HG03439 (cell line): ENCODE results near the gene TEDC2.
A peak's percentile ranks its signal among the peaks of the same experiment; 100 is the strongest.
"Not testable (repeated sequence)": the region's sequence is repeated elsewhere in the genome, so short reads cannot be mapped to it uniquely, and the experiment has no call there.

Source experiments
- ATAC-seq: cut with Tn5 transposase; IDR thresholded peaks from one replicate; pipeline ENCODE4 v1.9.1; 2021; ENCODE audit warnings: mild to moderate bottlenecking, moderate library complexity; ENCODE audit not compliant: unreplicated experiment

The TEDC2 gene, protein sequence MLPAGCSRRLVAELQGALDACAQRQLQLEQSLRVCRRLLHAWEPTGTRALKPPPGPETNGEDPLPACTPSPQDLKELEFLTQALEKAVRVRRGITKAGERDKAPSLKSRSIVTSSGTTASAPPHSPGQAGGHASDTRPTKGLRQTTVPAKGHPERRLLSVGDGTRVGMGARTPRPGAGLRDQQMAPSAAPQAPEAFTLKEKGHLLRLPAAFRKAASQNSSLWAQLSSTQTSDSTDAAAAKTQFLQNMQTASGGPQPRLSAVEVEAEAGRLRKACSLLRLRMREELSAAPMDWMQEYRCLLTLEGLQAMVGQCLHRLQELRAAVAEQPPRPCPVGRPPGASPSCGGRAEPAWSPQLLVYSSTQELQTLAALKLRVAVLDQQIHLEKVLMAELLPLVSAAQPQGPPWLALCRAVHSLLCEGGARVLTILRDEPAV

GRCh38 chr16:2459647-2460390 is at the start of gene TEDC2:
Gene TEDC2 (plus strand): TSS chr16:2460109. CDS start chr16:2460145, 36 bp downstream.
- peak; percentile 81 for ATAC-seq

DNA sequence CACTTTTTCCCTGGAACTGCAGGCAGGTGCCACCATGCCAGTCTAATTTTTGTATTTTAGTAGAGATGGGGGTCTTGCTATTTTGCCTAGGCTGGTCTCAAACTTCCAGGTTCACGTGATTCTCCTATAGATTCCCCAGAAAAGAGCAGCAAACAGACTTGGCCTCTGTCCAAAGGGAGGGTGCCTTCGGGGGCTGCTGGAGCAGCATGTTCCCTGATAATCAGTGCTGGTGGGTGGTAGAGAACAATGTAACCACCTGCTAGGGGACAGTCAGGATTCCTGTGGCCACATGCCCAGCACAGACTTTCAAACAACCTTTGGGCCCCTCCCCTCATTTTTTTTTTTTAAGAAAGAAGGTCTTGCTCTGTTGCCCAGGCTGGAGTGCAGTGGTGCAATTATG is 44.8 kb upstream of the TEDC2 start:
- no peak for ATAC-seq

DNA sequence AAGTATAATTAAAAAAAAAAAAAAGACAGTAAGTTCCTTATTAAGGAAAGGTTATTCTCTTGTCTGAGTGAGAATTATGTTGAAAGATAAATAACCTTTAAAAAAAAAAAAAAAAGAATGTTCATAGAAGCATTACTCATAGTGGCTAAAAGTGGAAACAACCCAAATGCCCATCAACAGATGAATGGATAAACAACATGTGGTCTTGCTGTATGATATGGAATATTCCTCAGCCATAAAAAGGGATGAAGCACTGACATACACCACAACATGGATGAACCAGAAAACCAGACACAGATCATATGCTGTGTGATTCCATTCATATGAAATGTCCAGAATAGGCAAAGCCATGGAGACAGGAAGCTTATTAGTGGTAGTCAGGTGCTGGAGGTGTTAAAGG is 39.9 kb upstream of the TEDC2 start:
- ATAC-seq = no peak

DNA sequence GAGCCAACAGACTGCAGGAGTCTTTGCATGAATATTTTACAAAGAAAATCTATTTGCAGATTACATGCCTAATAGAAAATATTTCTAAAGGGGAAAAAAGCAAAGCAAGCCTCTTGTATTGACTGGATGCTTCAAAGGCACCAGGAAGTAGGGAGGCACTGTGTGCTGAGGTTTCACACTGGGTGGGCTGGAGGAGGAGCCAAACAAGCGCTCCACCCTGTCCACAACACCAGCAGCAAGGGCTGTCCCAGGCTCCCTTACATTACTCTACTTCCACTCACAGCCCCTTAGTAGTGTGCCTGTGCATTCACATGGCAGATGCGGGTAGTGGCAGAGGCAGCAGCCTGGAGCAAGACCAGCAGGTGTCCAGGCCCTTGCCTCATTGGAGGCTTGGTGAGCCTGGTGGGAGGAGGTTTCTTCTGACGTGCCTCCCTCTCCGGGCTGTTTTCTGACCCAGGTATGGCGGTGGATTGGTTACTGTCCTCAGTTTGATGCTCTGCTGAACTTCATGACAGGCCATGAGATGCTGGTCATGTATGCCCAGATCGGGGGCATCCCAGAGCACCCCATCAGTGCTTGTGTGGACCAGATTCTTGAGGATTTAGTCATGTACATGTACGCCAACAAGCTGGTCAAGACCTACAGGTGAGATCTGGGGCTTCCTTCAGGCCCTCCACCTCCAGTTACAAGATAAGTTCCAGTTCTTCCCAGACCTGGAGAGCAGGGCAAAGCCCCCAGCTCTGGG is 37.6 kb upstream of the TEDC2 start:
- ATAC-seq = no peak

GRCh38 chr16:2424061-2425007 is 35.6 kb upstream of the TEDC2 start:
- ATAC-seq = no peak

GRCh38 chr16:2425008-2425518 is 34.8 kb upstream of the TEDC2 start:
- ATAC-seq = no peak

- no peak for ATAC-seq
These were observed 34.0 kb upstream of the TEDC2 start for GRCh38 chr16:2425825-2426430.

DNA sequence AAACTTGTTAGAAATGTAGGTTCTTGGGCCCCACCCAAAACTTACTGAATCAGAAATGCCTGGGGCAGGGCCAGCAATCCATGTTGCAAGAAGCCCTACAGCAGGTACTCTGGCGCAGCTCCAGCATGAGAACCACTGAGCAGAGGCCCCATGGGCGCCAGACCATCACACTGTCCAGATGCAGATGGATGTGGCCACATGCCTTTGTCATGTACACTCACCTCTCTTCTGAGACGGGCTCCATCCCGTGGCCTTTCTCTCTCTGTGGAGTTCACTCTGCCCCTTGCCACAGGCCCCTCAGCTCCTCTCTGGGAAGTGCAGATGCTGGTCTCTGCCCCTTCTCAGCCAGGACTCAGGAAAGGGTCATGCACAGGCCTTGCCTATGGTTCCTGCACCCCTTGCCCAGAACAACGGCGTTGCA is 33.0 kb upstream of the TEDC2 start:
- no peak for ATAC-seq

DNA sequence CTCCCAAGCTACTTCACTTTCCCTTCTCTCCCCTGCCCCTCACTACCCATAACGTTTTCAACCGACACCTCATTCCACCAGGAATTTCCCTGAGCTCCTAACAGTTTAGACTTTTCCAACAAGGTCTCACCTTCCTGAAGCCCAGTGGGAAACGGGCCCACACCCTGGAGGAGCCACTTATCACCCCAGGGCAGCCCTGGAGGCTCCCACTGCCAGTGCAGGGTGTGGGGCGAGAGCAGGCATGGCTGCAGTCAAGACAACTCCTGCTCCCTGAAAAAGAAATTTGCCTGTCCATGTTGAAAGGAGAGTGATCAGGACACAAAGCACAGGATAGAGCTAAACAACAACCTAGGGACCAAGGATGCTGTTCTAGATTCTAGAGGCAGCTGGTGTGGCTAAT is 32.4 kb upstream of the TEDC2 start:
- ATAC-seq = no peak

DNA sequence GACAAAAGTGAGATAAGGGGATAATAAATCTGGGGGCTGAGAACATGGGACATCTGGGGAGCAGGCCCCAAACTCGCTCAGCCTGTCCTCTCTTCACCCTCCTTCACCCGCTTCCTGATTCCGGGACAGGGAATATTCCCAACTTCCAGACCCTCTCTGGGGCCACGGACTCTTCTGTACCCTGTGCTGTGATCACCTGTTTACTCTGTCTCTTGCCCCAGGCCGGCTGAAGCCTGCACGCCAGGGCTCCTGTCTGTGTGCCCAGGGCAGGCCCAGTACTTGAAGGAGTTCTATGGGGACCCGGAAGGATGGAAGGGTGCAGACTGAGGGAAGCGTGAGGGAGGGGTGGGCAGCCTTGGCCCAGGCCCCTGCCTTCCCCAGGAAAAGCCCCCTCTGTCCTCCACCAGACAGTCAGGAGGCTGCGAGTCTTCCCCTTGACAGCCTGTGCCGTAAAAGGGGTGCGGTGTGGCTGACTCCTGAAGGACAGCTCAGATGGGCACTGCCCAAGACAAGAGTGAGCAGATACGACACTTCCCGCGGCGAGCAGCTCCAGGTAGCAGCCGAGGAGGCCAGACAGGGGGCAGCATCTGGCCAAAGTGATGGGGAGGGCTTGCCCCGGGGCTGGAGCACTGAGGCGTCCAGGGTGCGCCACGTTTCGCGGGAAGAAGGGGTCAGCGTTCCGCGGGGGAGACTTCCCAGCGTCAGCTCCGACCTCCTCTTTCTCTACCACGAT is 31.7 kb upstream of the TEDC2 start:
- ATAC-seq = no peak

DNA sequence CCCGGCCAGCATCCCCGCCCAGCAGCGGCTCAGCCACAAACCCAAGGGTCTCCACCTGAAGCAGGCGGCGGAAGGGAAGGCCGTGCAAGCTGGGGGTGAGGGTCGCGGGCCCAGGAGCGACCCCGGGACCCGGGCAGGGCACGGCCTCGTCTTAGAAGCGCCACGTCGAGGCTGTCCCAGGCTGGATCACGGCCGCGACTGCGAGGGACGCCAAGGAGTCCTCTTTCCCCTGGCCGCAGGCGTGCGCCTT is 31.2 kb upstream of the TEDC2 start:
- no peak for ATAC-seq

DNA sequence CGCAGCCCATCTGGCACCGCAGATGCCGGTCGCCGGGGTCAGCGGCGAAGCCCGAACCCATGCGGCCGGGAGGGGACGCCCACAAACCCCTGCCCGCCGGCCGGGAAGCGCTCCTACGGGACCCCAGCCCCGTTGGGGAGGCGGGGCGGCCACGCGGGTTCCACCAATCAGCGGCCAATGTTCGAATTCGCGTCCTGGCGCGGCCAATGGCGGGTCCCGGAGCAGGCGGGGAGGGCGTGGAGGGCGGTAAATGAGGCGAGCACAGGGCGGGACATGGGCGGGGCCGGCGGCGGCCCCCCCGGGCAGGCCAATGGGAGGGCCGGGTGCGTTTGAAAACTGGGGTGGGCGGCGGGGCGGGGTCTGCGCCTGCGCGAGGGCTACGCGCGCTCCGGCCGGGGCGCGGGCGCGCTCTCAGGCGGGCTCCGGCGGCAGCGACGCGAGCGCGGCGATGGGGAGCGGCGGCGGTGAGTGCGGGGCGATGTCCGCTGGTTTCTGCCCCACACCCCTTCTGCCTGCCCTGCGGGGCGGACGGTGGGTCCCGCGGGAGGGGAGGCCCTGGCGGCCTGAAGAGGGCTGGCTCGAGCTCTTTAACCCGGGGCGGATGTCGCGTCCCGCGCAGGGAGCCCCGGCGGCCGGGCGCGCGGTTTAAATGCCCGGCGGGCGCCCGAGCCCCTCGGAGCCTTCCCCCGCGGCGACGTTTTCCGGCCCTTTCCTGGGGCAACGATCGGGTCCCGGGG is 30.7 kb upstream of the TEDC2 start, which contains the start of gene CCNF:
TSS of gene CCNF (plus strand) at position 414 of the 737 bp plus-strand sequence. CDS start at position 449, 35 bp downstream.
- ATAC-seq = peak; percentile 88

DNA sequence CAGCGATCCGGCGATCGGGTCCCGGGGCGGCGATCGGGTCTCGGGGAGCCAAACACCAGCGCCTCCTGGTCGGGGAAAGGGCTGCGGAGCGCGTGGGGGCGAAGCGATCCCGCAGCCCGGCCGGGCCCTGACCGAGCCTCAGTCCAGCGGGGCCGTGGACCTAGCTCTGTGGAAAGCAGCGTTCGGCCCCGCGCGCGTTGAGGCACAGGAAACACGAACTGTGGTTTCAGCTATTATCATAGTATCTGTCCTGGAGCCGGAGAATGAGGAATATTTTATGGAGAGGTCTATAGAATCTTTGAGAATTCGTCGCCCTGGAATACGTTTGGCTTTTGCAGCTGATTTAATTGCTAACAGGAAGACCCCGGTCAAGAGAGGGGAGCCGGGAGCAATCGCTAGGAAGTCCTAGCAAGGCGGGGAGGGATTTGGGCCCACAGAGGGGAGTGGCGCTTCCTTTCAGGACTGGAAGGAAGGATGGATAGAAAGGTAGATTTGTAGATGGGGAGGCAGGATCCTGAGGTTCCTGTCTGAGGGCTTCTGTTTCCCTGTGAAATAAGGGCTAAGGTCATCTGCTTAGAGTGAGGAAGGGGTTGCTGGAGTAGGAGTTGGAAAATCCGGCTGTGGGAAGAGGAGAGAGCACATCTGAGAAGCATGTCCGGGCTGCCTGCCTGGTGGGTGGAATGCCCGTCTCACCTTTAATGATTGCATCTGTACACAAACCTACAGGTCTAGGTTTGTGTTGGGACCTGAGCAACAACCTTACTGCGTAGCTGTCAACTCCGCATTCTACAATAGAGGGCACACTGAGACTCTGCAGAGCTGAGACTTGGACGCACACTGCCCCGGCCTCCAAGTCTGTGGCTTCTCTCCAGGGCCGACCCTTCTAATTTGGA is 29.9 kb upstream of the TEDC2 start:
- peak; percentile 11 for ATAC-seq

DNA sequence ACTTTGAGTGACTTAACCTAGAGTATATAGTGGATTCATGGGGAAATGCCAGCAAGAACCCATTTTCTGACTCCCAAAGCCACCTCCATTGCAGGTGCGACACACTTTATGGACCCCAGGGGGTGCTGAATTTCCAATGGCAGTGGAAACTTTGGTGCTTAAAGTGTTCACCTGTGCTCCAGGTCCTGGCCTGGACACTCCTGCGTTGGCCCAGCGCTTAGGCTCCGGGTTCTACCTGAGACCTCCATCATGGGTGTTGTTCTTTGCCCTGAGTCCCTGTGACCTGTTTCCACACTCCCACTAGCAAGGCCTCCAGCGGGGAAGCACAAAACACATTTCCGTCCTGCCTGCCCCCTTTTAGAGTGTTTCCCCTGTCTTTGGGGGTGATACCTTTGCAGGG is 27.6 kb upstream of the TEDC2 start:
- no peak for ATAC-seq

- ATAC-seq = no peak
These were observed 27.0 kb upstream of the TEDC2 start for GRCh38 chr16:2432801-2433505.

DNA sequence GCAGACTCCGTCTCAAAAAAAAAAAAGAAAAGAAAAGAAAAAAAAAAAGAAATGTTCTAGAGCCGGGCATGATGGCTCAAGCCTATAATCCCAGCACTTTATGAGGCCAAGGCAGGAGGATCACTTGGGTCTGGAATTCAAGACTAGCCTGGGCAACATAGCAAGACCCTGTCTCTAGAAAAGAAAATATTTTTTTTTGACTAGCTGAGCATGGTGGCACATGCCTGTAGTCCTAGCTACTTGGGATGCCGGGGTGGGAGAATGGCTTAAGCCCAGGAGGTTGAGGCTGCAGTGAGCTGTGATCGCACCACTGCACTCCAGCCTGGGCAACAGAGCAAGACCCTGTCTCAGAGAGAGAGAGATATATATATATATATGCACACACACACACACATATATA is 24.7 kb upstream of the TEDC2 start:
- not testable (repeated sequence) for ATAC-seq

GRCh38 chr16:2436110-2436509 is 23.8 kb upstream of the TEDC2 start:
- ATAC-seq = no peak
